ENCODE measurements around the gene GPATCH1.

Gene GPATCH1

DNA sequence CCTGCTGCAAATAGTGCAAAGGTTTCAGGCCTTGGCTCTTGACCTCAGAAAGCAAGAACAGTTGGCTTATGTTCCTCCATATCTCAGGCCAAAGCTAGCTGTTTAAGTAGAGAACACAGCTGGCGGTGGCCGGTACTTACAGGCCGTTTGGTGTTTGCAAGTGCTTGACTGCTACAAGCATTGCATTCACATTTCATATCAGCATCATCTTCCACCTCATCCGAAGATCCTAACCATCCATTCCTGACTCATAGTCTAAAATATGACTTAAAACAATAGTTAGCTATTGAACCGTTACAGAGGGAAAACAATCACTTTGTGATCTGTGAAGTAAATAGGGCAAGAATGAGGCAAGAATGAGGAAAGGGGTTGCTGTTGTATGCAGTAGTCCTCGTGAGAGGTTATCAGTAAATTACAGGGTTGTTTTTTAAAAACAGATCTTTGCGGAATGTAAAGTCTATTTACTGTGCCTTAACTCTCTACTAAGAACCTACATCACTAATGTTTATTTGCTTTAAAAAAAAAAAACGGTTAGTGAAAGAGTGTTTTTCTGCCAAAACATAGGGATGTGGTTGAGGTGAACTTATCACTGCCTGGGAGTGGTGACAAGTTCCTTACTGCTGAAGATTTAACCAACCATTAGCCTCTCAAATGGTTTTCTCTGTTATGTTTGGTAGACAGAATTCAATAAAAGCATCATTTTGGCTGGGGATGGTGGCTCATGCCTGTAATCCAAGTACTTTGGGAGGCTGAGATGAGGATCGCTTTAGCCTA is 29.3 kb downstream of the GPATCH1 start:
- TF ChIP-seq, protein P1, sequence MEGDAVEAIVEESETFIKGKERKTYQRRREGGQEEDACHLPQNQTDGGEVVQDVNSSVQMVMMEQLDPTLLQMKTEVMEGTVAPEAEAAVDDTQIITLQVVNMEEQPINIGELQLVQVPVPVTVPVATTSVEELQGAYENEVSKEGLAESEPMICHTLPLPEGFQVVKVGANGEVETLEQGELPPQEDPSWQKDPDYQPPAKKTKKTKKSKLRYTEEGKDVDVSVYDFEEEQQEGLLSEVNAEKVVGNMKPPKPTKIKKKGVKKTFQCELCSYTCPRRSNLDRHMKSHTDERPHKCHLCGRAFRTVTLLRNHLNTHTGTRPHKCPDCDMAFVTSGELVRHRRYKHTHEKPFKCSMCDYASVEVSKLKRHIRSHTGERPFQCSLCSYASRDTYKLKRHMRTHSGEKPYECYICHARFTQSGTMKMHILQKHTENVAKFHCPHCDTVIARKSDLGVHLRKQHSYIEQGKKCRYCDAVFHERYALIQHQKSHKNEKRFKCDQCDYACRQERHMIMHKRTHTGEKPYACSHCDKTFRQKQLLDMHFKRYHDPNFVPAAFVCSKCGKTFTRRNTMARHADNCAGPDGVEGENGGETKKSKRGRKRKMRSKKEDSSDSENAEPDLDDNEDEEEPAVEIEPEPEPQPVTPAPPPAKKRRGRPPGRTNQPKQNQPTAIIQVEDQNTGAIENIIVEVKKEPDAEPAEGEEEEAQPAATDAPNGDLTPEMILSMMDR (IDR thresholded peaks at IDR 0.05; ENCODE audit: low read depth, low read length, poor library complexity, severe bottlenecking), result no peak
- H4K20me1 ChIP-seq (ENCODE audit: control insufficient read depth, insufficient read depth, low read depth, low read length), result no peaks in the 10 kb centered on the region
- no peak overlapping the region for H3K27ac ChIP-seq (ENCODE audit: low read depth, low read length)
- no peaks in the 10 kb centered on the region for H3K79me2 ChIP-seq (ENCODE audit: control insufficient read depth, low read length)
- H3K4me1 ChIP-seq (ENCODE audit: control insufficient read depth, low read length), result no peaks in the 10 kb centered on the region
- no peak overlapping the region for H3K4me2 ChIP-seq (ENCODE audit: low read length)
- H3K27me3 ChIP-seq (ENCODE audit: control insufficient read depth, low read length), result no peaks in the 10 kb centered on the region
- peaks cover 52% of the 10 kb centered on the region for H3K36me3 ChIP-seq (ENCODE audit: control insufficient read depth, low read length)
- no peak overlapping the region for H3K4me3 ChIP-seq (ENCODE audit: low read length)
- no peaks in the 10 kb centered on the region for H3K9me3 ChIP-seq (ENCODE audit: control insufficient read depth, insufficient read depth, low read length)
- no peaks in the 10 kb centered on the region for H3K9me2 ChIP-seq (replicated peaks; ENCODE audit: control insufficient read depth, low read length)
- H3F3A ChIP-seq (ENCODE audit: control insufficient read depth, insufficient read depth), result no peaks in the 10 kb centered on the region

GRCh38 chr19:33111587-33111986 is 30.6 kb downstream of the GPATCH1 start:
- Histone ChIP-seq H3K79me2 (ENCODE audit: control insufficient read depth, low read length) (no peaks in the 10 kb centered on the region), H3K4me1 (ENCODE audit: control insufficient read depth, low read length) (no peaks in the 10 kb centered on the region), H3K4me3 (ENCODE audit: low read length) (no peak overlapping the region), H3K36me3 (ENCODE audit: control insufficient read depth, low read length) (peaks cover 53% of the 10 kb centered on the region), H3K9me3 (ENCODE audit: control insufficient read depth, insufficient read depth, low read length) (no peaks in the 10 kb centered on the region), H3K27me3 (ENCODE audit: control insufficient read depth, low read length) (no peaks in the 10 kb centered on the region), H3F3A (ENCODE audit: control insufficient read depth, insufficient read depth) (no peaks in the 10 kb centered on the region), H4K20me1 (ENCODE audit: control insufficient read depth, insufficient read depth, low read depth, low read length) (no peaks in the 10 kb centered on the region), H3K4me2 (ENCODE audit: low read length) (no peak overlapping the region), H3K27ac (ENCODE audit: low read depth, low read length) (no peak overlapping the region), H3K9me2 (replicated peaks; ENCODE audit: control insufficient read depth, low read length) (no peaks in the 10 kb centered on the region)
- no peak for TF ChIP-seq EZH2phosphoT487 (IDR thresholded peaks at IDR 0.05; ENCODE audit: borderline replicate concordance, low read length)
- TF ChIP-seq, protein P1 (IDR thresholded peaks at IDR 0.05; ENCODE audit: low read depth, low read length, poor library complexity, severe bottlenecking), result no peak

DNA sequence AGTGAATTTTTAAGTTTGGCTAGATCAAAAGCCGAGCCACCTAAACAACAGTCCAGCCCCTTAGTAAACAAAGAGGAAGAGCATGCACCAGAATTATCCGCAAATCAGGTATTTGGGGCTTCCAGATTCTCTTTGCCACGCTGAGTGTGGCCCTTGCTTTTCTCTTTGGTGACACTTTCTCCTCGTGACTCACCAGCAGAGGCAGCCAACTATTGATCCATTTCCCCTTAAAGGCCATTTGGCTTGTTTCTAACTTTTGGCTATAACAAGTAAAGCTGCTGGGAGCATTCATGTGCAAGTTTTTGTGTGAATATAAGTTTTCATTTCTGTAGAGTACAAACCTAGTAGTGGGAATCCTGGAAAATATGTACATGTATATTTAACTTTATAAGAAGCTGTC is 33.3 kb downstream of the GPATCH1 start:
- no peak overlapping the region for H3K27ac ChIP-seq (ENCODE audit: low read depth, low read length)
- peaks cover 46% of the 10 kb centered on the region for H3K36me3 ChIP-seq (ENCODE audit: control insufficient read depth, low read length)
- H3K27me3 ChIP-seq (ENCODE audit: control insufficient read depth, low read length), result no peaks in the 10 kb centered on the region
- H4K20me1 ChIP-seq (ENCODE audit: control insufficient read depth, insufficient read depth, low read depth, low read length), result no peaks in the 10 kb centered on the region
- no peaks in the 10 kb centered on the region for H3K4me1 ChIP-seq (ENCODE audit: control insufficient read depth, low read length)
- H3K9me2 ChIP-seq (replicated peaks; ENCODE audit: control insufficient read depth, low read length), result no peaks in the 10 kb centered on the region
- no peak for TF ChIP-seq EZH2phosphoT487 (IDR thresholded peaks at IDR 0.05; ENCODE audit: borderline replicate concordance, low read length)
- TF ChIP-seq, protein P1 (IDR thresholded peaks at IDR 0.05; ENCODE audit: low read depth, low read length, poor library complexity, severe bottlenecking), result no peak
- H3K4me2 ChIP-seq (ENCODE audit: low read length), result no peak overlapping the region
- H3K9me3 ChIP-seq (ENCODE audit: control insufficient read depth, insufficient read depth, low read length), result no peaks in the 10 kb centered on the region
- H3K4me3 ChIP-seq (ENCODE audit: low read length), result no peak overlapping the region
- H3F3A ChIP-seq (ENCODE audit: control insufficient read depth, insufficient read depth), result no peaks in the 10 kb centered on the region
- no peaks in the 10 kb centered on the region for H3K79me2 ChIP-seq (ENCODE audit: control insufficient read depth, low read length)
